PC-3 (cell line): Measurements from ENCODE around the gene YTHDF1.

ENCODE experiments used
- EZH2 ChIP-seq: fragments of 300-600 bp; sonication (generic); IDR thresholded peaks from one replicate; pipeline ENCODE4 v1.6.1; 2017; ENCODE audit warnings: antibody characterized with exemption, mild to moderate bottlenecking, low read length; ENCODE audit not compliant: unreplicated experiment
- EZH2phosphoT487 ChIP-seq: fragments of 300-600 bp; sonication (generic); IDR thresholded peaks from 2 replicates; pipeline ENCODE4 v1.6.1; 2018; ENCODE audit warnings: mild to moderate bottlenecking, antibody characterized with exemption, low read length, borderline replicate concordance
- TF ChIP-seq, protein P1 (sequence below): fragments of 300-600 bp; sonication (generic); conservative IDR thresholded peaks from 2 replicates; pipeline ENCODE4 v1.5.1; 2017; ENCODE audit warnings: antibody characterized with exemption, low read depth, mild to moderate bottlenecking, low read length

DNA sequence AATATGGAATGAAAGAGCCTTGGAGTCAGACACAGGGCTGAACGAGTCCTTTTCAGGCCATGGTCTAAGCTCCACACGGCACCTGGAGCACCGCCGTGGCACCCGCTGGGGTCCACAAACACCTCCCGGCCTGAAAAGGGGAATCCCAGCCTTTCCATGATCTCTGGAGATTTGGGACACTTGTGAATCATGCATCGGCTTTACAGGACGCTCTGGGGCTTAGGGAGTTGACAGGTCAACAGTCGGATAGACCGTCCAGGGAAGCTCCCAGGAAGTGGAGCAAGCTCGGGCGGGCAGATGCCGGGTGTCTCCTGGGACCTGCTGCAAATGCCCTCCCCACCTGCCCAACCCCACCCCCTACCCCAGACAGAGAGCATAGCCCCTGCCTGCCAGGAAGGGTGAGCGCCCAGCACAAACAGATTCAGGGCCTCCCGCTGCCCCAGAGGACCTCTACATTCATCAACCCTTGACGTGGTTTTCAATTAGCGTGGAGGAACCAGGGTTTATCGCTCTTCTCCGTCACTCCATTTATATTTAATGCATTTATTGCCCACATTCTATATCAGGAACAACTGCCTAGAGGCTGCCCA is 53.6 kb downstream of the YTHDF1 start:
- TF ChIP-seq, protein P1, sequence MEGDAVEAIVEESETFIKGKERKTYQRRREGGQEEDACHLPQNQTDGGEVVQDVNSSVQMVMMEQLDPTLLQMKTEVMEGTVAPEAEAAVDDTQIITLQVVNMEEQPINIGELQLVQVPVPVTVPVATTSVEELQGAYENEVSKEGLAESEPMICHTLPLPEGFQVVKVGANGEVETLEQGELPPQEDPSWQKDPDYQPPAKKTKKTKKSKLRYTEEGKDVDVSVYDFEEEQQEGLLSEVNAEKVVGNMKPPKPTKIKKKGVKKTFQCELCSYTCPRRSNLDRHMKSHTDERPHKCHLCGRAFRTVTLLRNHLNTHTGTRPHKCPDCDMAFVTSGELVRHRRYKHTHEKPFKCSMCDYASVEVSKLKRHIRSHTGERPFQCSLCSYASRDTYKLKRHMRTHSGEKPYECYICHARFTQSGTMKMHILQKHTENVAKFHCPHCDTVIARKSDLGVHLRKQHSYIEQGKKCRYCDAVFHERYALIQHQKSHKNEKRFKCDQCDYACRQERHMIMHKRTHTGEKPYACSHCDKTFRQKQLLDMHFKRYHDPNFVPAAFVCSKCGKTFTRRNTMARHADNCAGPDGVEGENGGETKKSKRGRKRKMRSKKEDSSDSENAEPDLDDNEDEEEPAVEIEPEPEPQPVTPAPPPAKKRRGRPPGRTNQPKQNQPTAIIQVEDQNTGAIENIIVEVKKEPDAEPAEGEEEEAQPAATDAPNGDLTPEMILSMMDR: no peak
- TF ChIP-seq EZH2 (no peak), EZH2phosphoT487 (no peak)
